Lower lobe of right lung (tissue), 2 donors: ENCODE measurements around the gene NOTCH2. TPM values are rescaled to one million over a fixed set of nuclear protein-coding genes. Genes with fewer than 3 reads are reported as not detected.
A peak's percentile ranks its signal among the peaks of the same experiment; 100 is the strongest.
"Not testable (repeated sequence)": the region's sequence is repeated elsewhere in the genome, so short reads cannot be mapped to it uniquely, and the experiment has no call there.

Experiments used
- ATAC-seq, 2 donors: fragments of 200-7000 bp; cut with Tn5 transposase; one replicate each; pipeline ENCODE4 v1.9.1; 2020 to 2022; ENCODE audit warnings: mild to moderate bottlenecking in 2 of 2, moderate library complexity in 2 of 2
- DNase-seq: peaks from one replicate; pipeline ENCODE4 v3.0.0-alpha.2; 2020
- H3K27ac ChIP-seq: fragments of 200-600 bp; one replicate; pipeline ENCODE4 v1.8.0; 2022
- H3K27me3 ChIP-seq: fragments of 200-600 bp; one replicate; pipeline ENCODE4 v1.8.0; 2022; ENCODE audit warnings: low read depth
- H3K36me3 ChIP-seq: fragments of 200-600 bp; one replicate; pipeline ENCODE4 v1.8.0; 2022; ENCODE audit warnings: mild to moderate bottlenecking
- H3K4me1 ChIP-seq: fragments of 200-600 bp; one replicate; pipeline ENCODE4 v1.8.0; 2022
- H3K4me3 ChIP-seq: fragments of 200-600 bp; one replicate; pipeline ENCODE4 v1.8.0; 2022; ENCODE audit warnings: mild to moderate bottlenecking
- H3K9me3 ChIP-seq: fragments of 200-600 bp; one replicate; pipeline ENCODE4 v1.8.0; 2022
- intact Hi-C: fragments of 100-400 bp; cut with DNase I; formaldehyde crosslinking; loops from one replicate; pipeline ENCODE4 v1.11.0; 2022
- total RNA-seq: library from RNA; stranded (reverse); fragmentation: NEBNext Ultra II Directional; extraction: Animal tissue kit (Norgen Biotek cat#: 25700); gene quantifications from one replicate; pipeline ENCODE4 v1.2.1, GENCODE V29; 2021
- donor health status: DM: no; HTN: yes; CAD: no; lungs with severe emphysema.

NOTCH2 gene
- total RNA-seq, 1 donor from 2014 or later: 101 TPM

DNA sequence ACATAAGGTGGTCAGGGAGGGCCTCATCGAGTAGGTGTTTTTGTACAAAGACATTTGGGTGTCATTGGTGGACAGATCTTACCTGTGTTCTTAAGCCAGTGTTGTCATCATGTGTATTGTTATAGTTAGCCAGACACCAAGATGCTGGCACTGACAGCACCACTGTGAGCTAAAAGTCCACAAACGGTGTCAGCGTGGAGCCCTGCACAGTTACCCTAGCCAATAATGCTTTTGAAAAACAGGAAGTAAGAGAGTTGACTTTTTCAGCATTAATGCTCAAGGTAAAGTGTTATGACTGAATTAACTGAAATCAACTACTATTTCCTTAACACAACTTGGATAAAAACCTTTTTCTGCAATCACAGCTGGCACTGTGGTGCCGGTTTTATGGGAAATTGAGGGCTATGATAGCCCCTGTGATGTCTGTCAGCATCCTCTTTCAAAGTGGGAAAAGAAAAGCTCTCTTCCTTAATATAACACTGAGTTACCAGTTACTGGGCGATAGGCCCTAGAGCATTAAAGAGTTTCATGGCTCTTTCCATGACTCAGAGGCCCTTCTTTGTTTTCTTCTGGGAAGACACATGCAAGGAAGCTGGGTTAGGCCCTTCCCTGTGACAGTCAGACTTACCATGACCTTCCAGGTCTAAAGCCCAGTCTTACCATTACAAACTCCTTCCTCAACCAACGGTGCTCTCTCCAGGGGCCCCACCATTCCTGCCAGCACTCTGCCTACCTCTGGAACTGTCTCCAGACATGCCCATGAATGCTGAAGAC, 29.7 kb upstream of the NOTCH2 start:
- H3K4me1 ChIP-seq, DNase-seq, H3K4me3 ChIP-seq, H3K36me3 ChIP-seq, ATAC-seq, H3K27me3 ChIP-seq, H3K27ac ChIP-seq, intact Hi-C loops, H3K9me3 ChIP-seq: not testable (repeated sequence)

- H3K4me1 ChIP-seq, H3K27ac ChIP-seq, H3K9me3 ChIP-seq, H3K36me3 ChIP-seq, intact Hi-C loops, H3K4me3 ChIP-seq, DNase-seq, H3K27me3 ChIP-seq: not testable (repeated sequence)
- ATAC-seq: peak in 1 of 2 donors; percentile 37
Measured at GRCh38 chr1:120096981-120097545, 27.6 kb upstream of the NOTCH2 start.

- ATAC-seq, H3K27ac ChIP-seq, H3K4me1 ChIP-seq, DNase-seq, H3K36me3 ChIP-seq, H3K27me3 ChIP-seq, intact Hi-C loops, H3K4me3 ChIP-seq, H3K9me3 ChIP-seq: not testable (repeated sequence)
Measured at GRCh38 chr1:120093548-120094181, 24.2 kb upstream of the NOTCH2 start.

GRCh38 chr1:120092232-120093218, 23.1 kb upstream of the NOTCH2 start:
- DNase-seq, H3K36me3 ChIP-seq, H3K27me3 ChIP-seq, H3K9me3 ChIP-seq, H3K4me3 ChIP-seq, intact Hi-C loops, H3K4me1 ChIP-seq, H3K27ac ChIP-seq: not testable (repeated sequence)
- ATAC-seq: peak; percentile 38 to 57

- intact Hi-C loops: not testable (repeated sequence)
Measured at GRCh38 chr1:120090830-120091229, 21.4 kb upstream of the NOTCH2 start.

DNA sequence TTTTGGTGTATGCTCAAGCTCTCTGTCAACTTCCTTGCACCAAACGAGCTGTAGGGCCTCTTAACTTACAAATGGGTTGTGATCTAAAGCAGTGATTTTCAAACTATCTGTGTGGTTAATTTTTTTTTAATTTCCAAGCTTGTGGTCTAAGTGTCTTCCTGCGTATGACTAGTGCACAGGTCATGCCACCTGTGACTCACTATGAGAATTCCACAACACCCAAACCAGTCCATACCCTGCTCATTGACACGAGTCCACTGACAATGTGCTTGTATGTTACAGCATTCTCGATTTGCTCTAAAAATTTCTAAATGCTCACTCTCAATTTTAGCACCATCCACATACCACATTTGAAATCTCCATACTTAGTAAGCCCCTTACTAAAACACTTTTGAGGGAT, 18.5 kb upstream of the NOTCH2 start:
- H3K27ac ChIP-seq, intact Hi-C loops, H3K36me3 ChIP-seq, H3K4me3 ChIP-seq, H3K4me1 ChIP-seq, H3K27me3 ChIP-seq, H3K9me3 ChIP-seq, DNase-seq, ATAC-seq: not testable (repeated sequence)

More at GRCh38 chr1:120090830-120091229, 21.4 kb upstream of the NOTCH2 start:
- H3K9me3 ChIP-seq, H3K27ac ChIP-seq, H3K4me3 ChIP-seq, H3K27me3 ChIP-seq, DNase-seq, H3K36me3 ChIP-seq, H3K4me1 ChIP-seq: not testable (repeated sequence)
- ATAC-seq: peak; percentile 84

GRCh38 chr1:120069920-120070214, 405 bp upstream of the NOTCH2 start:
- H3K27ac ChIP-seq, intact Hi-C loops, H3K27me3 ChIP-seq, DNase-seq, H3K4me3 ChIP-seq, ATAC-seq, H3K4me1 ChIP-seq, H3K36me3 ChIP-seq, H3K9me3 ChIP-seq: not testable (repeated sequence)

GRCh38 chr1:120068683-120069066, 787 bp downstream of the NOTCH2 start:
- H3K27ac ChIP-seq, H3K36me3 ChIP-seq, H3K9me3 ChIP-seq, H3K4me1 ChIP-seq, H3K27me3 ChIP-seq, intact Hi-C loops, DNase-seq, ATAC-seq: not testable (repeated sequence)
- H3K4me3 ChIP-seq: peak overlapping the region; percentile 60

DNA sequence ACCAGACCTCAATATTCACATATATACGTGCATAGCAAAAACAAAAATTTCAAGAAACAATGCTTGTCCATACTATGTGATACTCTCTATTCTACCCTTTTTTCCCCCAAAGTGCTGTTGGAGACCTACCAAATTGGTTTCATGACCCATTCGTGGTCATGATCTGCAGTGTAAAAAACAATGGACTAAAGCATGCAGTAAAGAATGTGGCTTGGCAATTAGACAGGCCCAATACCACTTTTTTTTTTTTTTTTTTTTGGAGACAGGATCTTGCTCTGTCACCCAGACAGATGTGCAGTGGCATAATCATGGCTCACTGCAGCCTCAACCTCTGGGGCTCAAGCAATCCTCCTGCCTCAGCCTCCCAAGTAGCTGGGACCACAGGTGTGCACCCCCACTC, 21.3 kb downstream of the NOTCH2 start:
- H3K27me3 ChIP-seq, H3K9me3 ChIP-seq, H3K36me3 ChIP-seq, ATAC-seq, H3K27ac ChIP-seq, H3K4me1 ChIP-seq, H3K4me3 ChIP-seq, intact Hi-C loops, DNase-seq: not testable (repeated sequence)

DNA sequence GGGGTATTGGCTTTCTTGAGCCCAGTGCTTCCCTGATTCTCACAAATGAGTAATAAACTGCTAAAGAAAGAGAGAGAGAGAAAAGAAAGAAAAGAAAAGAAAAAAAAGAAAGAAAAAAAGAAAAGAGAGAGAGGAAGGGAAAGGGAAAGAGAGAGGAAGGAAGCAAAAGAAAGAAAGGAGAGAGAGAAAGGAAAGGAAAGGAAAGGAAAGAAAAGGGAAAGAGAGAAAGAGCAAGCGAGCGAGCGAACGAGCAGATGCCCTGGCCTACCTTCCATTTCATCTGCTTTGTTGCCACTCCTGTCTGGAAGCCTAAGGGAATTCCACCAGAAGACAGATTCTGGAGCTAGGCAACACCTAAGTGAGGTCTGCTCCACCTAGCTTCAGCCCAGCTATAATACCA, 27.7 kb downstream of the NOTCH2 start:
- DNase-seq, intact Hi-C loops, H3K9me3 ChIP-seq, ATAC-seq, H3K27ac ChIP-seq, H3K4me3 ChIP-seq, H3K36me3 ChIP-seq, H3K4me1 ChIP-seq, H3K27me3 ChIP-seq: not testable (repeated sequence)

GRCh38 chr1:120032253-120032652, 37.2 kb downstream of the NOTCH2 start:
- H3K36me3 ChIP-seq, intact Hi-C loops, DNase-seq, H3K27me3 ChIP-seq, H3K4me3 ChIP-seq, H3K27ac ChIP-seq, ATAC-seq, H3K4me1 ChIP-seq, H3K9me3 ChIP-seq: not testable (repeated sequence)

- H3K4me3 ChIP-seq, H3K27me3 ChIP-seq, ATAC-seq, DNase-seq, intact Hi-C loops, H3K36me3 ChIP-seq, H3K4me1 ChIP-seq, H3K9me3 ChIP-seq, H3K27ac ChIP-seq: not testable (repeated sequence)
Measured at GRCh38 chr1:120023791-120024190, 45.7 kb downstream of the NOTCH2 start.

- H3K4me3 ChIP-seq, H3K9me3 ChIP-seq, H3K36me3 ChIP-seq, H3K27ac ChIP-seq, H3K4me1 ChIP-seq, ATAC-seq, H3K27me3 ChIP-seq, intact Hi-C loops: not testable (repeated sequence)
- peak; percentile 21 for DNase-seq
Measured at GRCh38 chr1:120014978-120015377, 54.5 kb downstream of the NOTCH2 start.
